Vagina (tissue), 2 donors: Measurements from ENCODE around the gene CHCHD6. TPM values are rescaled to one million over a fixed set of nuclear protein-coding genes. Genes with fewer than 3 reads are reported as not detected.

ENCODE experiments used
- DNase-seq, 2 donors: peaks; one replicate each; pipeline ENCODE4 v3.0.0-alpha.2; 2017; ENCODE audit errors: extremely low spot score in 2 of 2
- H3K27ac ChIP-seq: fragments of 200-600 bp; sonication (generic); one replicate; pipeline ENCODE4 v1.5.1; 2019
- H3K27me3 ChIP-seq: fragments of 200-600 bp; sonication (generic); one replicate; pipeline ENCODE4 v1.5.1; 2019
- H3K36me3 ChIP-seq, 2 donors: fragments of 200-600 bp; sonication (generic); one replicate each; pipeline ENCODE4 v1.5.1; 2017 to 2019
- H3K4me1 ChIP-seq: fragments of 200-600 bp; sonication (generic); one replicate; pipeline ENCODE4 v1.5.1; 2019
- H3K4me3 ChIP-seq, 2 donors: fragments of 200-600 bp; sonication (generic); 1 replicate in 1 of 2; 2 replicates in 1 of 2; pipeline ENCODE4 v1.5.1; 2016 to 2019
- H3K9me3 ChIP-seq: fragments of 200-600 bp; sonication (generic); one replicate; pipeline ENCODE4 v1.5.1; 2019
- CTCF ChIP-seq, 3 experiments: fragments of 450-650 bp in 2 of 3; fragments of 200-600 bp in 1 of 3; sonication (generic) in 1 of 3; IDR thresholded peaks; one replicate each; pipeline ENCODE4 v1.5.1; 2017 to 2019; ENCODE audit warnings: antibody characterized with exemption in 3 of 3, mild to moderate bottlenecking in 2 of 3, moderate library complexity in 2 of 3
- POLR2A ChIP-seq, 2 donors: fragments of 450-650 bp; IDR thresholded peaks; one replicate each; pipeline ENCODE4 v1.6.1; 2017; ENCODE audit warnings: antibody characterized with exemption in 2 of 2, mild to moderate bottlenecking in 2 of 2, moderate library complexity in 2 of 2
- POLR2AphosphoS5 ChIP-seq, 2 donors: sonication (generic); formaldehyde crosslinking; IDR thresholded peaks; one replicate each; pipeline ENCODE4 v1.9.0; 2017; ENCODE audit warnings: antibody characterized with exemption in 2 of 2, mild to moderate bottlenecking in 2 of 2, low read depth in 1 of 2; ENCODE audit not compliant: insufficient read depth in 1 of 2
- intact Hi-C: fragments of 100-400 bp; cut with DNase I; formaldehyde crosslinking; loops from one replicate; pipeline ENCODE4 v1.15.1; 2023
- total RNA-seq: library from RNA; depleted of rRNA; stranded (reverse); fragments of >200 nt; gene quantifications from one replicate; pipeline ENCODE4 v1.2.3, GENCODE V29; 2016

Gene CHCHD6
- total RNA-seq, 1 donor from 2014 or later, result 12.8 TPM

GRCh38 chr3:127002195-127003174, 298.4 kb downstream of the CHCHD6 start:
- peaks cover 58% of the 10 kb centered on the region for H3K4me1 ChIP-seq
- H3K36me3 ChIP-seq, result no peaks in the 10 kb centered on the region
- H3K9me3 ChIP-seq, result no peaks in the 10 kb centered on the region
- TF ChIP-seq POLR2A (IDR thresholded peaks at IDR 0.05) (peak in 1 of 2 donors; percentile 12), CTCF (IDR thresholded peaks at IDR 0.05) (peak in 1 of 3 experiments; percentile 25), POLR2AphosphoS5 (IDR thresholded peaks at IDR 0.05; ENCODE audit: insufficient read depth in 1 of 2, low read depth in 1 of 2) (peak; percentile 49 to 84)
- peak overlapping the region; percentile 81 for H3K27ac ChIP-seq
- H3K4me3 ChIP-seq, result peak overlapping the region; percentile 2 to 16
- intact Hi-C loops, result no loop called here
- no peak for DNase-seq
- H3K27me3 ChIP-seq, result no peaks in the 10 kb centered on the region

- peaks cover 56% of the 10 kb centered on the region for H3K4me1 ChIP-seq
- H3K27me3 ChIP-seq, result no peaks in the 10 kb centered on the region
- peak overlapping the region; percentile 81 for H3K27ac ChIP-seq
- H3K4me3 ChIP-seq, result no peak overlapping the region
- no peaks in the 10 kb centered on the region for H3K9me3 ChIP-seq
- intact Hi-C loops, result no loop called here
- TF ChIP-seq POLR2AphosphoS5 (IDR thresholded peaks at IDR 0.05; ENCODE audit: insufficient read depth in 1 of 2, low read depth in 1 of 2) (no peak), POLR2A (IDR thresholded peaks at IDR 0.05) (no peak), CTCF (IDR thresholded peaks at IDR 0.05) (no peak)
- DNase-seq, result no peak
- H3K36me3 ChIP-seq, result peaks cover 0 to 6% of the 10 kb centered on the region in 2 donors
Observed at GRCh38 chr3:127003175-127003555, 299.1 kb downstream of the CHCHD6 start.

- no peak for TF ChIP-seq POLR2A (IDR thresholded peaks at IDR 0.05)
- no peak for TF ChIP-seq POLR2AphosphoS5 (IDR thresholded peaks at IDR 0.05; ENCODE audit: insufficient read depth in 1 of 2, low read depth in 1 of 2)
- TF ChIP-seq CTCF (IDR thresholded peaks at IDR 0.05), result no peak
- no peak overlapping the region for H3K4me3 ChIP-seq
- no peak for DNase-seq
- no peaks in the 10 kb centered on the region for H3K27me3 ChIP-seq
- peaks cover 0 to 6% of the 10 kb centered on the region in 2 donors for H3K36me3 ChIP-seq
- H3K4me1 ChIP-seq, result peaks cover 50% of the 10 kb centered on the region
- intact Hi-C loops, result no loop called here
- peak overlapping the region; percentile 81 for H3K27ac ChIP-seq
- H3K9me3 ChIP-seq, result no peaks in the 10 kb centered on the region
Observed at GRCh38 chr3:127003601-127004280, 299.7 kb downstream of the CHCHD6 start.

- H3K27me3 ChIP-seq, result no peaks in the 10 kb centered on the region
- H3K4me1 ChIP-seq, result peaks cover 39% of the 10 kb centered on the region
- TF ChIP-seq CTCF (IDR thresholded peaks at IDR 0.05) (no peak), POLR2AphosphoS5 (IDR thresholded peaks at IDR 0.05; ENCODE audit: insufficient read depth in 1 of 2, low read depth in 1 of 2) (no peak)
- H3K9me3 ChIP-seq, result no peaks in the 10 kb centered on the region
- H3K36me3 ChIP-seq, result peaks cover 0 to 6% of the 10 kb centered on the region in 2 donors
- no peak for DNase-seq
- H3K27ac ChIP-seq, result no peak overlapping the region
- intact Hi-C loops, result loop anchor here (5.0 kb wide), 1 partner anchor 447 kb away; no protein-coding TSS in a partner anchor
- H3K4me3 ChIP-seq, result no peak overlapping the region
Observed at GRCh38 chr3:127004641-127005397, 300.8 kb downstream of the CHCHD6 start.
